SK-N-SH treated with all-trans-retinoic acid at 6 μM for 48 hours (cell line): ENCODE data around the gene GLOD4.

ENCODE experiments used
- CREB5 ChIP-seq: fragments of 250-450 bp; sonication (Bioruptor Pico); IDR thresholded peaks from 2 replicates; pipeline ENCODE4 v1.5.1; 2020; ENCODE audit warnings: low read depth, mild to moderate bottlenecking, moderate library complexity
- CSDC2 ChIP-seq: fragments of 250-450 bp; sonication (Bioruptor Pico); IDR thresholded peaks from 2 replicates; pipeline ENCODE4 v1.5.0; 2020; ENCODE audit warnings: mild to moderate bottlenecking, moderate library complexity
- TCF4 ChIP-seq: fragments of 250-450 bp; sonication (Bioruptor Pico); IDR thresholded peaks from 2 replicates; pipeline ENCODE4 v1.8.0; 2021; ENCODE audit warnings: mild to moderate bottlenecking, moderate library complexity, borderline replicate concordance

GRCh38 chr17:802901-803881, 21.1 kb upstream of the GLOD4 start:
- TF ChIP-seq CSDC2 (CRISPR knock-in tag) (no peak), TCF4 (CRISPR knock-in tag) (no peak), CREB5 (no peak)
